Kidney epithelial cell (primary cell): ENCODE data around the gene ESAM. TPM values are rescaled to one million over a fixed set of nuclear protein-coding genes. Genes with fewer than 3 reads are reported as not detected.

ENCODE experiments used
- DNase-seq: peaks from one replicate; pipeline ENCODE4 v3.0.0-alpha.2; 2010; ENCODE audit warnings: low read depth
- H3K27me3 ChIP-seq: 2 replicates; pipeline ENCODE4 v1.6.0; 2011; ENCODE audit warnings: low read length; ENCODE audit not compliant: control insufficient read depth, insufficient read depth
- H3K36me3 ChIP-seq: 2 replicates; pipeline ENCODE4 v1.5.1; 2011; ENCODE audit warnings: low read length; ENCODE audit not compliant: control insufficient read depth, insufficient read depth
- H3K4me3 ChIP-seq: 2 replicates; pipeline ENCODE4 v1.5.1; 2011; ENCODE audit warnings: low read depth, mild to moderate bottlenecking, control low read depth, low read length
- total RNA-seq: library from RNA; depleted of rRNA; stranded (reverse); fragments of >200 nt; gene quantifications from 2 replicates; pipeline ENCODE4 v1.2.3, GENCODE V29; 2015
- TF ChIP-seq, protein P1 (sequence below): IDR thresholded peaks from 2 replicates; pipeline ENCODE4 v1.5.1; 2011; ENCODE audit warnings: mild to moderate bottlenecking, moderate library complexity, low read length, control low read depth, inconsistent platforms; ENCODE audit not compliant: insufficient read depth, poor library complexity, severe bottlenecking

Gene ESAM
- total RNA-seq, 1 donor from 2014 or later: 10.4 TPM

DNA sequence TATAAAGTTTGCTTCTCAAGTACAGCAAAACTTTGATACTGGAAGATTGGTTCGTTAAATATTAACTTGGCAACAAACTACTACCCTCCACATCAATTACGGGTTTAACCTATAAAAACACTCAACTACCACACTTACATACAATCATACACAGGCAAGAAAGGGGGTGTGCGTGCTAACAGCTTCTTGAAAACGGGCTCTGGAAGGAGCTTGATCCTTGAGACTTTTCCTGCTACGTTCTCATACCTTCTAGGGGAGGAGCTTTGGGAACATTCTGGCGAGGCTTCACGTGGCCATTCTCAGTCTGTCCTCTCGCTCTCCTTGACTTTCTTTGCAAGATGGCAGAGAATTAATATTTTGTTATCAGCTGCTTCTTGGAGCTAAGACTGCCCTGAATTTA, 6.8 kb upstream of the ESAM start:
- no peaks in the 10 kb centered on the region for H3K36me3 ChIP-seq
- TF ChIP-seq, protein P1, sequence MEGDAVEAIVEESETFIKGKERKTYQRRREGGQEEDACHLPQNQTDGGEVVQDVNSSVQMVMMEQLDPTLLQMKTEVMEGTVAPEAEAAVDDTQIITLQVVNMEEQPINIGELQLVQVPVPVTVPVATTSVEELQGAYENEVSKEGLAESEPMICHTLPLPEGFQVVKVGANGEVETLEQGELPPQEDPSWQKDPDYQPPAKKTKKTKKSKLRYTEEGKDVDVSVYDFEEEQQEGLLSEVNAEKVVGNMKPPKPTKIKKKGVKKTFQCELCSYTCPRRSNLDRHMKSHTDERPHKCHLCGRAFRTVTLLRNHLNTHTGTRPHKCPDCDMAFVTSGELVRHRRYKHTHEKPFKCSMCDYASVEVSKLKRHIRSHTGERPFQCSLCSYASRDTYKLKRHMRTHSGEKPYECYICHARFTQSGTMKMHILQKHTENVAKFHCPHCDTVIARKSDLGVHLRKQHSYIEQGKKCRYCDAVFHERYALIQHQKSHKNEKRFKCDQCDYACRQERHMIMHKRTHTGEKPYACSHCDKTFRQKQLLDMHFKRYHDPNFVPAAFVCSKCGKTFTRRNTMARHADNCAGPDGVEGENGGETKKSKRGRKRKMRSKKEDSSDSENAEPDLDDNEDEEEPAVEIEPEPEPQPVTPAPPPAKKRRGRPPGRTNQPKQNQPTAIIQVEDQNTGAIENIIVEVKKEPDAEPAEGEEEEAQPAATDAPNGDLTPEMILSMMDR: no peak

DNA sequence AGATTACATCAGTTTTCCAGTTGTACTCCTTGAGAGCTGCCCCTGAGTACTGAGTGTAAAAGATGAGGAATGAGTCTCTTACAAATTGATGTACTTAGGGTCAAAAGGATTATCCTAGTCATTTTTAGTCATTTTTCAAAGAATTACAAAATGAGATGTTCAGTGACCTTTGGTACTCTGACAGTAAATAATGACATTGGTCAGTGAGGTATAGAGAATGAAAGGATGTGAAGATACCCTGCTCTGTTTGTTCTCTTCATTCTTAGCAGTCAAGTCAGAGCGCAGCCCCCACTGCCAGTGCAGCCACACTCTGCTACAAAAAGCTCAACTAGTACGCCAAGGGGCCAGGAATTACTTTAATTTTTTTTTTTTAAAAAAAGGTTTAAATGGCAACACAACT, 4.1 kb upstream of the ESAM start:
- DNase-seq: no peak
- H3K36me3 ChIP-seq: no peaks in the 10 kb centered on the region

More for the DNA sequence above, 6.8 kb upstream of the ESAM start:
- no peaks in the 10 kb centered on the region for H3K27me3 ChIP-seq
- no peak for DNase-seq
- no peak overlapping the region for H3K4me3 ChIP-seq

DNA sequence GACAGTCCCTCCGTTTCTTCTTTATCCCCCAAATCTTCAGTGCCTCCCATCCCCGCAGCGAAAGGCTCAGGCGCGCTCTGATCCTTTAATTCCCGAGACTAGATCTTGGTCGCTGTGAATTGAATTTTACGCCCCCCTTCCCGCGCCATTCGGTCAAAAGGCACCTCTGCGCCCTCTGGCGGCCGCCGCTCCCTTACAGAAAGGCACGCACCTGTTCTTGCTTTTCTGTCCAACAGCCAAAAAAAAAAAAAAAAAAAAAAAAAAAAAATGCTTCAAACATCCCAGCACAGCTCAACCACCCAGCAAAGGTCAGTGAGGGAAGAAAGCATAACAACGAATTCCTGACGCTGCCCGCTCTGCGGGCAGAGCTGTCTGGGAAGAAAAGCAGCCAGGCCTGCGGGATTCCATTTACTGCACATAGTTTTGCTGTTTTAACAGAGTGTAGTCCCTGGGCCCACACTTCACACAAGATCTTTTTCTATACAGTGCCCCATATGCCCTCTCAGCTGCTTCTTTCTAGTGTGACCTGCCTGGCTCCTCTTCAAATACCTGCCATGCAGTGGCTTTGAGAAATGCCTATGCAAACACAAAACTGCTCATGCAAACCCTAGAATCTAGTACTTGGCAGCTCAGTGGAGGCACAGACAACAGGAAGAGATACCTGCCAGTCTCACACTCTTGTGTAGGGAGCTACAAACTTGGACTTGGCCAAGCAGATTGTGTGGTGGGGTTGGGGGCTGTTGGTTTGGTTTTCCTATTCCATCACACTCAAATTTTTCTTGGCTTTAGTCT, 1.3 kb upstream of the ESAM start:
- TF ChIP-seq, protein P1: peak; percentile 79
- Histone ChIP-seq H3K36me3 (no peaks in the 10 kb centered on the region), H3K4me3 (peak overlapping the region; percentile 38), H3K27me3 (peaks cover 34% of the 10 kb centered on the region)
- no peak for DNase-seq

More for the DNA sequence above, 4.1 kb upstream of the ESAM start:
- no peak overlapping the region for H3K4me3 ChIP-seq
- H3K27me3 ChIP-seq: peaks cover 17% of the 10 kb centered on the region
- TF ChIP-seq, protein P1: no peak

DNA sequence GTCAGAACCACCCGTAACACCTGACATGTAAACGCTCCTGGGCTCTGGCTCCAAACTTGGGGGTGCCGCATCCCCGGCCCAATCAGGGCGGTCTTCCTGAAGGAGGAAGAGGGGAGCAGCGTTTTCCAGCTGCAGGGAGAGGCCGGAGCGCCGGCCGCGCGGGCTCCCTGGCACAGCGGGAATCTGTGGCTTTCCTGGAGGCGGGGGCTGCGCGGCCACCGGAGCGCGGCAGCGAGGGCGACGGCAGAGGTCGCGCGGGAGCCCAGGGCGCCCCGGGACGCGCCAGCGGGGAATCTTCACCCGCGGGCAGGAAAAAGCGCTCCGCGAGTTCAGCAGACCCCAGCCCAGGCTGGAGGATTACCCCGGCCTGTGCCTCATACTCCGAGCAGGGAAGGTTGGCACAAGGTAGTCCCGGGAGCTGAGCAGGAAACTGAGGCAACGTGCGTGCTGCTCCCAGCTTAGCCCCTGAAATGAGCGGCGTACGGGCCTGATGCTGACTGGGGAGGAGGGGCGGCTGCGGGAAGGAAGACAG, 600 bp upstream of the ESAM start:
- H3K36me3 ChIP-seq: no peaks in the 10 kb centered on the region
- H3K27me3 ChIP-seq: peaks cover 34% of the 10 kb centered on the region
- TF ChIP-seq, protein P1: no peak
- peak overlapping the region; percentile 38 for H3K4me3 ChIP-seq
- no peak for DNase-seq

DNA sequence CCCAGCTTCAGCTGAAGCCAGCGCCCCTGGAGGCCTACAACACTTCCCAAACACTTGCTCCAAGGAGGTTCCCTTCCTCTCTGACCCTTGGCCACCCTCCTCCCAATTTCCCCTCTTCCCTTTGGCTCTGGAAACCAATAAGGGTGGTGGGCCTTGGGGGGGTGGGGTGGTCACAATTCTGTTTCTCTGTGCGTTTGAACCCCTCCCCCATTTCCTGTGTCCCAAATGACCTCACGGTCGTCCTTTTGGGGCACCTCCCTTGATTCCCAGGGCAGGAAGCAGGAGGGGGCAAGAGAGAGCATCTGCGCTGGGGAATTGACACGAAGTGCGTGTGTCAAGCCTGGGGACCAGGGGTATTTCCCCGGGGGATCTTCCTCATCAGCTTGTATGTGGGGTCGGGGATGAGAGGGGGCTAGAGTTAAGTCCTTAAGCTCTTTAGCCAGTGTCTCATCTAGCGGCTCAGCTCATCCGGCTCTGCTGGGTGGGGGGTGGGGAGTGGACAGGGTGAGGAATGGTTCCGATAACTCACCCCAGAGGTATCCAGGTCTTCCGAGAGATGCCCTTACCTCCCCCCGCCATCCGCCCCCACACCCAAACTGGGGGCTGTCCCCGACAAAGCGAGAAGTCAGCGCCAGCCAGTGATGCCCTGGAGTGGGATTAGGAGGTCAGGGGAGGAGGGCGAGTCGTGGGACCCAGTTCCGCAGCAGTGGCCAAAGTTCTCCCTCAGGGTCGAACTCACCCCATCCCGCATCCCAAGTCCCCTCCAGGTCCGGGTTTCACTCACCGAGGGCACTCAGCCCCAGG, 587 bp downstream of the ESAM start:
- TF ChIP-seq, protein P1: no peak
- Histone ChIP-seq H3K36me3 (no peaks in the 10 kb centered on the region), H3K27me3 (peaks cover 34% of the 10 kb centered on the region), H3K4me3 (peak overlapping the region; percentile 16)
- no peak for DNase-seq
